GM21529 (cell line): Measurements from ENCODE around the gene SOX21.
"Not testable (repeated sequence)": the region's sequence is repeated elsewhere in the genome, so short reads cannot be mapped to it uniquely, and the experiment has no call there.

Experiments used
- ATAC-seq: cut with Tn5 transposase; IDR thresholded peaks from one replicate; pipeline ENCODE4 v1.9.1; 2021; ENCODE audit not compliant: unreplicated experiment

SOX21 gene

DNA sequence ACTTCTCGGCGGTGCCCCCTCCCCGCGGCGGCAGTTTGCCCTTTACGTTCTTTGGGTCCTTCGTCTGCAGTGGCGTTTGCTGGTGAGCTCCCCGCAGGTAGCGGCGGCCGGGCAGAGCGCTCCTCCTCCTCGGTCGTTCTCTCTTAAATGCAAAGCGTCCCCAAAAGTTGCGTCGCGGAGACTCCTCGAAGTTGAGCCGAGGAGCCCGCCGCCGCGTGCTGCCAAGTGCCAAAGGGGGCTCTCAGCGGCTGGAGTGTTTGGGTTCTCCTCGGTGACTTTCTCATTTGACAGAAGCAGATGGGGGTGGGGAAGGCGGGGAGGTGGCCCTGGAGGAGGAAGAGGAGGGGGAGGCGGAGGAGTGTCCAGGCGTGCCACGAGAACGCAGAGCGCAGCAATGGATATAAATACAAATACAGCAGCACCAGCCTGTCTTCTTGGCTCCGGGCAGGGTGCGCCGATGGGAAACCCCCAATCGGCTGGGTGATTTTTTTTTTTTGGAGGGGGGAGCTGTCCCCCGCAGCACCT is at the start of gene SOX21:
SOX21 (minus strand) TSS at position 259 of the 525 bp plus-strand sequence. CDS start 496 bp downstream, outside the sequence.
- ATAC-seq, result no peak

GRCh38 chr13:94761407-94761806 is 49.1 kb upstream of the SOX21 start:
- no peak for ATAC-seq

- no peak for ATAC-seq
These were observed 46.9 kb upstream of the SOX21 start for GRCh38 chr13:94759120-94759728.

DNA sequence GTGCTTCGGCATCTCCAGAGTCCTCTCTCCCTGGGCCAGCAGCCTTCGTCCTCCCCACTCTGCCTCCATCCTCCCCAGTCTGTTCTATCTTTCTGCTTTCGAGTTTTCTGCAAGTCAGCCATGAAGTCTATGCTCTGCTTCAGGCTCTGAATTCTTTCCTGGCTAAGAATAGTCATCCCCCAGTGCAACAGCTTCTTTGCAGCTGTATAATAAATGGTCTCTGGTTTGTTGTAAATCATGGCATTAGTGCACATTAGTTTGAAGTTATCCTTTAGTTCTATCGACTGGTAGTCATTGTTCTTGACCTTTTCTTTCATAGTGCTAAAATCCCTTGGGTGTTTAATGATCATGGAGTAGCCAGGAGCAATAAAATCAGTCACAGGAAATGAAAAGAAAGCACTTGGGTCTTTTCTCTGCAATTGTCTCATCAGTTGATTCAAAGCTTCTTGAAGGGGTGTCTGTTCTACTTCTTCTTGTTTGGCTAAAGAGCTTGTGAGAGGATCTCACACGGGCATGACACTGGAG is 46.2 kb upstream of the SOX21 start:
- ATAC-seq, result no peak

GRCh38 chr13:94753327-94753726 is 41.0 kb upstream of the SOX21 start:
- no peak for ATAC-seq

GRCh38 chr13:94749162-94749561 is 36.8 kb upstream of the SOX21 start:
- ATAC-seq, result no peak

DNA sequence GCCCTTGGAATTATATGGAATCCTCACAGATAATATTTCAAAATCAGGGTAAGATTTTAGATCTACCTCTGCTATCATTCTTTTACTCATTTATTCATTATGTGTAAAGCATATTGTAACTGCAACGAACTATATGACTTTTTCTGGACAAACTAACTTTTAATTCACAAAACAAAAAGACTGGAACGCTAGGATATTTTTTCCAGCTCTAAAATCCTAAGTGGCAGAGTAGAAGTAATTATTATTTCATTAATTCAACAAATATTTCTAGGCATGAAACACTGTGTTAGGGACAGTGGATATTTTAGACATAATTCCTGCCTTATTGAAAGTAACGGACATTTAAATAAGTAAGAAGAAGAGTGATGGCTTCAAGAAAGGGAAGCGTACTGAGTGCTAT is 26.9 kb upstream of the SOX21 start:
- no peak for ATAC-seq

- no peak for ATAC-seq
These were observed 18.7 kb upstream of the SOX21 start for GRCh38 chr13:94731028-94731427.

- ATAC-seq, result not testable (repeated sequence)
These were observed 17.6 kb upstream of the SOX21 start for GRCh38 chr13:94729941-94730340.

DNA sequence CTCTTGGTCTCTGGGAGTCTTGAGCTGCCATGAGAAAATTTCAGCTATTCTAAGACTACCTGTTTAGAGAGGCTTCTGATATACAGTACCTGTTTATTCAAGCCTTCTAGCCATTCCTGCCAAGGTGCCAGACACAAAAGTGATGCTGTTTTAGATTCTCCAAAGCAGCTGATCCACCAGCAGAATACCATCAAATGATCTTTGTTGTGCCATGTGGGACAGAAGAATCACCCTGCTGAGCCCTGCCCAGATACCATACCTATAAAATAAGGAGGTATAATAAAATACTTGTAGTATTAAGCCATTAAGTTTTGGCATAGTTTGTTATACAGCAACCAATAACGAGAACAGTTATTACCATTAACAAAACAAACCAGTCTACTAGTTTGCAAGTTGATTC is 14.1 kb upstream of the SOX21 start:
- ATAC-seq, result no peak

GRCh38 chr13:94722609-94723345 is 10.4 kb upstream of the SOX21 start:
- no peak for ATAC-seq

DNA sequence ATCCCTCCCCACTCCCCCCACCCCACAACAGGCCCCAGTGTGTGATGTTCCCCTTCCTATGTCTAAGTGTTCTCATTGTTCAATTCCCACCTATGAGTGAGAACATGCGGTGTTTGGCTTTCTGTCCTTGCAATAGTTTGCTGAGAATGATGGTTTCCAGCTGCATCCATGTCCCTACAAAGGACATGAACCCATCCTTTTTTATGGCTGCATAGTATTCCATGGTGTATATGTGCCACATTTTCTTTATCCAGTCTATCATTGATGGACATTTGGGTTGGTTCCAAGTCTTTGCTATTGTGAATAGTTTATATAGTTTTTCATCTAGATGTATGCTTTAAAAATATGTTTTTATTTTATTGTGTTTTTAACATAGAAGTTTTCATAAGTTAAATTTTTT is 6.4 kb upstream of the SOX21 start:
- not testable (repeated sequence) for ATAC-seq

- ATAC-seq, result no peak
These were observed 5.6 kb upstream of the SOX21 start for GRCh38 chr13:94717916-94718315.

DNA sequence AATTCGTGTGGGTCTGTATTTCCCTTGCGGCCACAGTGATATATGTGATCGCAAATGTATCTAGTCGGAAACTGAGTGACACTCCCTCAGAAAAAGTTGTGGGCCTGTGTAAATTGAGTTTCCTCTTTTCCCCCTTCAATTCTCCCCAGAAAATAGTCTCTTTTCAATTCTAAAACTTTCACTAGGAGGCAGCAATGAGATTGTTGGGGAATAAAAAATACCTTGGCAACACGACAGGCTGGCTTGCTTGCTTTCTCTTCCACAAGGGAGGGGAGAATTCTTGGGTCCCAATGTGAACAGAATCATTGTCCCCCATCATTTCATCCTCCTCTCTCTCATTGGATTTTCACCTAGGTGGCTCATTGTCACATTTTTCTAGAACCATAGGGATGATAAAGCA is 3.7 kb upstream of the SOX21 start:
- no peak for ATAC-seq

- ATAC-seq, result no peak
These were observed 1.3 kb upstream of the SOX21 start for GRCh38 chr13:94713561-94714182.

GRCh38 chr13:94712812-94713560 is 641 bp upstream of the SOX21 start:
- ATAC-seq, result no peak

- peak; percentile 24 for ATAC-seq
These were observed 621 bp downstream of the SOX21 start for GRCh38 chr13:94711561-94712286.

DNA sequence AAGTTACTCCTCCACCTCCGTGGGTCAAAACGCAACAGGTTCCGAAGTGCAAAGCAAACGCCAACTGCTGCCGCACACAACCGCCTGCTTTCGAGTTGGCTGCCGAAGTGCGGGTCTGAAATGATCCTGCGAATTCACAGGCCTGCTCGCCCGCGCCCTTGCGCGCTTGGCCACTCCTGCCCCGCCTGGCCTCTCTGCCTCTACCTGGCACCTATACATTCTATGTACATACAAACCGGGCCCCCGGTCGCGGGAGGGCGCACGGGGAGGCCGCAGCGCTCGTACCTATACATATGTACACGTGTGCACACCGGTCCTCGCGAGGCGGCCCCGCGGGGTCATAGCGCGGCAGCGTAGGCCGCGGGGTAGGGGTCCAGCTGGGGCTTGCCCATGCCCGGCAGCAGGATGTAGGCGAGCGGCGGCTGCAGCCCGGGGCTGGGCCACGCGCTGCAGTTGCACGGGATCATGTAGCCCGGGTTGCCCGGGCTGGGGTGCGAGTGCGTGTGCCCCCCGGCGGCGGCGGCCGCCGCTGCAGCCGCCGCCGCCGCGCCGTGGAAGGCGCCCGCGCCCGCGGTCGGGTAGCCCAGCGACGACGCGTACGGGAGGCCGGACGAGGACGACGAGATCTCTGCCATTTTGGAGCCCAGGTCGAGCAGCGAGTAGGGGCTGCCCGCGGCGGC is 1.3 kb downstream of the SOX21 start:
- ATAC-seq, result peak; percentile 67

GRCh38 chr13:94710065-94710781 is 2.1 kb downstream of the SOX21 start:
- no peak for ATAC-seq
